HFFc6 (cell line): ENCODE results near the gene FAM227A. TPM values are rescaled to one million over a fixed set of nuclear protein-coding genes. Genes with fewer than 3 reads are reported as not detected.

Experiments
- DNase-seq: peaks from one replicate; pipeline ENCODE4 v3.0.0-alpha.2; 2018
- H3K27ac Mint-ChIP-seq: 2 replicates; pipeline ENCODE4 v1.8.0; 2020; ENCODE audit warnings: mild to moderate bottlenecking, mixed read lengths
- H3K27me3 Mint-ChIP-seq: 2 replicates; pipeline ENCODE4 v1.8.0; 2021; ENCODE audit warnings: mild to moderate bottlenecking, moderate library complexity, mixed read lengths; ENCODE audit not compliant: insufficient read depth
- H3K36me3 Mint-ChIP-seq: 2 replicates; pipeline ENCODE4 v1.8.0; 2021; ENCODE audit warnings: low read depth, mixed read lengths
- H3K4me1 Mint-ChIP-seq: 2 replicates; pipeline ENCODE4 v1.8.0; 2020; ENCODE audit warnings: low read depth, mixed read lengths
- H3K4me3 Mint-ChIP-seq: 2 replicates; pipeline ENCODE4 v1.8.0; 2020; ENCODE audit warnings: mild to moderate bottlenecking, moderate library complexity, mixed read lengths
- H3K9me3 Mint-ChIP-seq: 2 replicates; pipeline ENCODE4 v1.8.0; 2020; ENCODE audit warnings: mild to moderate bottlenecking, mixed read lengths
- total RNA-seq, 6 experiments: library from RNA; stranded (reverse); fragmentation: NEBNext Ultra II Directional; extraction: Animal tissue kit (Norgen Biotek cat#: 25700); gene quantifications; 2 replicates in 1 of 6; 3 replicates in 5 of 6; pipeline ENCODE4 v1.2.3, GENCODE V29; 2021
- TF ChIP-seq, protein P1 (sequence below): fragments of 200-600 bp; sonication (generic); IDR thresholded peaks from 2 replicates; pipeline ENCODE4 v1.5.0; 2021; ENCODE audit warnings: antibody characterized with exemption, mild to moderate bottlenecking

FAM227A gene
- total RNA-seq, 6 experiments from 2014 or later: 0.41 to 0.88 (median 0.80) TPM

DNA sequence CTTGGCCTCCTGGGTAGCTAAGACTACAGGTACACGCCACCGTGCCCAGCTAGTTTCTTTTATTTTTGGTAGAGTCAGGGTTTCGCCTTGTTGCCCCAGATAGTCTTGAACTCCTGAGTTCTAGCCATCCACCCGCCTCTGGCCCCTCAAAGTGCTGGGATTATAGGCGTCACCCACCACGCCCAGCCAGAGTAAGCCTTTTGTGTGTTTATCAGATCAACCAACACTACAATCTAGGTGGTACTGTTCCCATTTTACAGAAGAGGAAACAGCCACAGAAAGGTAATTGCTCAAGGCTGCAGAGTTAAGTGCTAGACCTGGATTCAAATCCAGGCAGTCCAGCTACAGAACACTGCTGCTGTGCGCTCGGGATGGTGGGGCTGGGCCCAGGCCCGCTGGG is 28.7 kb upstream of the FAM227A start:
- peaks cover 37% of the 10 kb centered on the region for H3K36me3 Mint-ChIP-seq
- TF ChIP-seq, protein P1, sequence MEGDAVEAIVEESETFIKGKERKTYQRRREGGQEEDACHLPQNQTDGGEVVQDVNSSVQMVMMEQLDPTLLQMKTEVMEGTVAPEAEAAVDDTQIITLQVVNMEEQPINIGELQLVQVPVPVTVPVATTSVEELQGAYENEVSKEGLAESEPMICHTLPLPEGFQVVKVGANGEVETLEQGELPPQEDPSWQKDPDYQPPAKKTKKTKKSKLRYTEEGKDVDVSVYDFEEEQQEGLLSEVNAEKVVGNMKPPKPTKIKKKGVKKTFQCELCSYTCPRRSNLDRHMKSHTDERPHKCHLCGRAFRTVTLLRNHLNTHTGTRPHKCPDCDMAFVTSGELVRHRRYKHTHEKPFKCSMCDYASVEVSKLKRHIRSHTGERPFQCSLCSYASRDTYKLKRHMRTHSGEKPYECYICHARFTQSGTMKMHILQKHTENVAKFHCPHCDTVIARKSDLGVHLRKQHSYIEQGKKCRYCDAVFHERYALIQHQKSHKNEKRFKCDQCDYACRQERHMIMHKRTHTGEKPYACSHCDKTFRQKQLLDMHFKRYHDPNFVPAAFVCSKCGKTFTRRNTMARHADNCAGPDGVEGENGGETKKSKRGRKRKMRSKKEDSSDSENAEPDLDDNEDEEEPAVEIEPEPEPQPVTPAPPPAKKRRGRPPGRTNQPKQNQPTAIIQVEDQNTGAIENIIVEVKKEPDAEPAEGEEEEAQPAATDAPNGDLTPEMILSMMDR: no peak
- H3K9me3 Mint-ChIP-seq: no peaks in the 10 kb centered on the region

DNA sequence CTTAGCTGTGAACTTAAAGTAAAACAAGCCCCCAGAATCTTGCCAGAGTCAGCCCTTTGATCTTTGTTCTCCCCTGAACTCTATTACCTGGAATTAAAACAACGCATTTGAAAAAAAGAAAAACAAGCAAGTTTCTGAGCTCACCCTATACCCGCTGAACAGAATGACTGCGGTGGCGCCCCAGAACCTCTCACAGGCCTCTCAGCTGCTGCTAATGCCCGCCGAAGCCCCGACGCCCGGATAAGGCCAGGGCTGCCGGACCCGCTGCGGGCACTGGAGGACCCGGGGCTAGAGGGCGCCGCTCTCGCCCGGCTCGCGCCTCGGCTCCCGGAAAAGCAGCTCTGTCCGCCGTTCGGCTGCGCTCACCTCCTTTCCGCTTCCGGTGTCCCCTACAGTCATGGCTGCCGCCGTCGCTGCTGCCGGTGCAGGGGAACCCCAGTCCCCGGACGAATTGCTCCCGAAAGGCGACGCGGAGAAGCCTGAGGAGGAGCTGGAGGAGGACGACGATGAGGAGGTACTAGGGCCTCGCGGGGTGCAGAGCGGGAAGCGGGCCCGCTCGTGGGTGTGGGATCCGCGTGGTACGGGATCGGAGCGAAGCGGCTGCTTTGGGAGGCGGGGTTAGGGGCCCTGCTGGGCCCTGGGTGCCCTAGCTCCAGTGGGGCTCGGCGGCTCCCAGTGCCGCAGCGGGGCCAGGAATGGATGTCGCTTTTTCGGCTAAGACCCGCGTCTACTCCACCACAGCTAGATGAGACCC is 25.6 kb upstream of the FAM227A start, which contains the start of gene TOMM22:
TSS of gene TOMM22 (plus strand) at position 376 of the 754 bp plus-strand sequence. CDS start at position 398, 22 bp downstream.
- DNase-seq: peak; percentile 77
- Mint-ChIP-seq H3K4me1 (peaks cover 22% of the 10 kb centered on the region), H3K9me3 (no peaks in the 10 kb centered on the region), H3K27me3 (peaks cover 4% of the 10 kb centered on the region), H3K36me3 (peaks cover 25% of the 10 kb centered on the region), H3K4me3 (peak within 1 kb of the TSS; percentile 100), H3K27ac (peak within 1 kb of the TSS; percentile 92)
- TF ChIP-seq, protein P1: peak; percentile 71

More for the DNA sequence above, 28.7 kb upstream of the FAM227A start:
- H3K27me3 Mint-ChIP-seq: peaks cover 1% of the 10 kb centered on the region; the same call in 1 of the 2 replicates
- peaks cover 22% of the 10 kb centered on the region for H3K4me1 Mint-ChIP-seq
- no peak for DNase-seq
- no peak overlapping the region for H3K4me3 Mint-ChIP-seq
- H3K27ac Mint-ChIP-seq: no peak overlapping the region

DNA sequence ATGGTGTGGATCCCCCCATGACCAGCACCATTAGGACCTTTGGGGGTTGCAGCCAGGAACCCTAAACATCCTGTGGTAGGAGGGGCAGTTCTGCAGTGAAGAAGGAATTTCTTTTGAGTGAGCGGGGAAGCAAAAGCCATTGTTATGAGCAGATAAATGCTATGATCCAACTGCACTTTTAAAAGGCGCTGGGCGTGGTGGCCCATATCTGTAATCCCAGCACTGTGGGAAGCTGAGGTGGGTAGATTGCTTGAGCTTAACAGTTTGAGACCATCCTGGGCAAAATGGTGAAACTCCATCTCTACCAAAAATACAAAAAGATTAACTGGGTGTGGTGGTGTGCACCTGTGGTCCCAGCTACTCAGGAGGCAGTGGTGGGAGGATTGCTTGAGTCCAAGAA is 19.6 kb upstream of the FAM227A start:
- Mint-ChIP-seq H3K4me3 (no peak overlapping the region), H3K27me3 (peaks cover 4% of the 10 kb centered on the region), H3K9me3 (no peaks in the 10 kb centered on the region), H3K27ac (no peak overlapping the region), H3K4me1 (no peaks in the 10 kb centered on the region), H3K36me3 (peaks cover 17% of the 10 kb centered on the region)
- TF ChIP-seq, protein P1: no peak
- no peak for DNase-seq

DNA sequence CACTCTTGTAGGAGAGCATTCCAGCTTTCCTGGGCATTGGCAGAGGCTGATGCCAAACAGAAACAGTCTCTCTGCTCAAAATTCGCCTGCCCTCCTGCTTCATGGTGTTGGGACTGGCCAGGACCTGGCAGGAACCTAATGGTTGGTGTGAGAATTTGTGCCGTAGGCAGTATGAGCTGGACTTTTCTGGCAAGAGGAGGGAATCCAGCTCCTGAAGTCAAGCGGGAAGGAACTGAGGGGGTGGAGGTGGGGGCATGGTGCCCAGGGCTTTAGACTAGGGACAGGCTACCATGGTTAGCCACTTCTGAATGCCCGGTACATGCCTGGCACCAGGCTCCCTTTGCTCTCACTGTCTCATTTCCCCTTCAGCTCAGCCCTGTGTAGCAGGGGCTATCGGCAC is 18.7 kb upstream of the FAM227A start:
- Mint-ChIP-seq H3K9me3 (no peaks in the 10 kb centered on the region), H3K27ac (no peak overlapping the region), H3K4me1 (no peaks in the 10 kb centered on the region), H3K27me3 (peaks cover 4% of the 10 kb centered on the region), H3K36me3 (peaks cover 18% of the 10 kb centered on the region), H3K4me3 (no peak overlapping the region)
- TF ChIP-seq, protein P1: no peak
- no peak for DNase-seq

DNA sequence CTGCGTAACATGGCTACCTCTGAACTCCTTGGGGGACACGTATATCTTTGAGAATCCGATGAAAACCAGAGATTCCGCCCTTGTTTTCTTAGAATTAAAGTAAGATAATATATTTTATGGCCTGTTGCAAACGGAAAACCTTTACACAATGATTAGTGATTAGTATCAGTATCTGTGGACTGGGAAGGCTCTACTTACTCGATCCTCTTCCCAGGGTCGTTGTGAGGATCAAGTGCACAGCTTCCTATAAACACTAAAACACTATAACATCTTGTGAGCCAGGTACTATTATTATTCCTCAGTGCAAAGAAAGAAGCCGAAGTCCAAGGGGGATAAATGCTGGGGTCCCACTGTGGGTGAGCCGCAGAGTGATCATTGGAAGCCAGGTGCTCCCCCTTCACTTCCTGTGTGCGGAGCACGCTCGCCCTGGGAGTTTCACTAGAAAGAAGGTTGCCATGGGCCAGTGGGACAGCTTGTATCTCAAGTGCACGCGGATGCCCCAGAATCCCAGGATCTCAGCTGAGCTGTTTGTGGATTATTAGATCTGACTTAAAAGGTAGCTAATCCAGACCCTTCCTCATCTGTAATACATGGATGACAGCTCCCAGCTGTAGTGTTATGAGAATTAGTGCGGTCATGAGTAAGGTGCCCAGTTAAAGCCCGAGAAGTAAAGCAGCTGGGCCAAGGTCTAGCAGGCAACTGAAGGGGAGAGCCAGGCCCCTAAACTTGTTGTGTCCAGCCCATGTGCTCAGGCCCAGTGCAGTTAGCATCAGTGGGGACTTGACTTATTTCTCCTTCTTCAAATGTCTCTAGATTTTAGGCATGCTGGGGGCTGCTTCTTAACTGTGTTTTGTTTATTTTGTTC is 1.1 kb upstream of the FAM227A start:
- peak overlapping the region; percentile 94 for H3K4me3 Mint-ChIP-seq
- peak; percentile 53 for DNase-seq
- TF ChIP-seq, protein P1: no peak
- H3K27me3 Mint-ChIP-seq: no peaks in the 10 kb centered on the region; the same call in 1 of the 2 replicates
- H3K27ac Mint-ChIP-seq: peak overlapping the region; percentile 100
- no peaks in the 10 kb centered on the region for H3K36me3 Mint-ChIP-seq
- peaks cover 17% of the 10 kb centered on the region for H3K4me1 Mint-ChIP-seq
- no peaks in the 10 kb centered on the region for H3K9me3 Mint-ChIP-seq
